ENCODE results near the gene TMEM131L. TPM values are rescaled to one million over a fixed set of nuclear protein-coding genes. Genes with fewer than 3 reads are reported as not detected.
"Not testable (repeated sequence)": the region's sequence is repeated elsewhere in the genome, so short reads cannot be mapped to it uniquely, and the experiment has no call there.

The TMEM131L gene
- total and polyA plus RNA-seq, 9 donors, result 3.6 to 18.4 (median 10.7) TPM

- Histone ChIP-seq H3K9me3 (no peaks in the 10 kb centered on the region), H3K4me1 (ENCODE audit: insufficient read depth) (no peaks in the 10 kb centered on the region), H3K4me3 (no peak overlapping the region), H3K27me3 (no peaks in the 10 kb centered on the region), H3K27ac (no peak overlapping the region), H3K36me3 (no peaks in the 10 kb centered on the region)
- DNase-seq, result no peak
- 70 to 75% (median 72%) methylated on average over 4 of the region's 4 CpGs for WGBS, 3 donors
- TF ChIP-seq POLR2A (IDR thresholded peaks at IDR 0.05), result no peak
- TF ChIP-seq EP300 (IDR thresholded peaks at IDR 0.05), result no peak
- no peak for TF ChIP-seq CTCF (IDR thresholded peaks at IDR 0.05)
- intact Hi-C loops (cut with DNase I), result no loop called here
Observed at GRCh38 chr4:153655928-153656327, 189.8 kb downstream of the TMEM131L start.

- Histone ChIP-seq H3K4me1 (ENCODE audit: insufficient read depth) (no peaks in the 10 kb centered on the region), H3K27ac (no peak overlapping the region), H3K9me3 (no peaks in the 10 kb centered on the region), H3K27me3 (no peaks in the 10 kb centered on the region), H3K36me3 (no peaks in the 10 kb centered on the region), H3K4me3 (no peak overlapping the region)
- intact Hi-C loops (cut with DNase I), result no loop called here
- TF ChIP-seq CTCF (IDR thresholded peaks at IDR 0.05) (no peak), EP300 (IDR thresholded peaks at IDR 0.05) (no peak), POLR2A (IDR thresholded peaks at IDR 0.05) (no peak)
- WGBS, 3 donors, result 78 to 87% (median 79%) methylated on average over 6 of the region's 6 CpGs
- DNase-seq, result no peak
Observed at GRCh38 chr4:153661215-153661822, 195.2 kb downstream of the TMEM131L start.

GRCh38 chr4:153661908-153662307 lies 195.7 kb downstream of the TMEM131L start:
- 90 to 98% (median 90%) methylated on average over 1 of the region's 1 CpG for WGBS, 3 donors
- no peak overlapping the region for H3K4me3 ChIP-seq
- no peaks in the 10 kb centered on the region for H3K9me3 ChIP-seq
- H3K27ac ChIP-seq, result no peak overlapping the region
- no peaks in the 10 kb centered on the region for H3K27me3 ChIP-seq
- TF ChIP-seq EP300 (IDR thresholded peaks at IDR 0.05), result no peak
- no peak for TF ChIP-seq CTCF (IDR thresholded peaks at IDR 0.05)
- no peak for TF ChIP-seq POLR2A (IDR thresholded peaks at IDR 0.05)
- H3K4me1 ChIP-seq (ENCODE audit: insufficient read depth), result no peaks in the 10 kb centered on the region
- H3K36me3 ChIP-seq, result no peaks in the 10 kb centered on the region
- DNase-seq, result no peak
- intact Hi-C loops (cut with DNase I), result no loop called here

GRCh38 chr4:153663667-153664066 lies 197.5 kb downstream of the TMEM131L start:
- 84 to 87% (median 86%) methylated on average over 1 of the region's 1 CpG for WGBS, 3 donors
- TF ChIP-seq EP300 (IDR thresholded peaks at IDR 0.05) (no peak), CTCF (IDR thresholded peaks at IDR 0.05) (no peak), POLR2A (IDR thresholded peaks at IDR 0.05) (no peak)
- no peak overlapping the region for H3K4me3 ChIP-seq
- no peak overlapping the region for H3K27ac ChIP-seq
- no peaks in the 10 kb centered on the region for H3K27me3 ChIP-seq
- intact Hi-C loops (cut with DNase I), result no loop called here
- no peak for DNase-seq
- H3K4me1 ChIP-seq (ENCODE audit: insufficient read depth), result no peaks in the 10 kb centered on the region
- no peaks in the 10 kb centered on the region for H3K36me3 ChIP-seq
- no peaks in the 10 kb centered on the region for H3K9me3 ChIP-seq

- 21 to 68% (median 29%) methylated on average over 1 of the region's 1 CpG for WGBS, 3 donors
Observed at GRCh38 chr4:153666505-153666904, 200.3 kb downstream of the TMEM131L start.

More at GRCh38 chr4:153666505-153666904, 200.3 kb downstream of the TMEM131L start:
- H3K36me3 ChIP-seq; H3K4me1 ChIP-seq (ENCODE audit: insufficient read depth); DNase-seq; H3K27me3 ChIP-seq; H3K9me3 ChIP-seq; intact Hi-C loops (cut with DNase I); H3K27ac ChIP-seq; H3K4me3 ChIP-seq: not testable (repeated sequence)
